OCI-LY3 (cell line): ENCODE data around the gene USP2.
A peak's percentile ranks its signal among the peaks of the same experiment; 100 is the strongest.
"Not testable (repeated sequence)": the region's sequence is repeated elsewhere in the genome, so short reads cannot be mapped to it uniquely, and the experiment has no call there.

Experiments
- H2AFZ ChIP-seq: fragments of 200-600, 300-600 bp; shearing (Covaris generic); 2 replicates; pipeline ENCODE4 v1.6.0; 2014; ENCODE audit warnings: antibody characterized with exemption, low read depth, low read length
- H3K27ac ChIP-seq: fragments of 200-600, 300-600 bp; sonication (generic); 2 replicates; pipeline ENCODE4 v1.5.1; 2014; ENCODE audit warnings: mild to moderate bottlenecking, low read length, moderate library complexity, mixed read lengths
- H3K27me3 ChIP-seq: fragments of 200-600, 300-600 bp; sonication (generic); 2 replicates; pipeline ENCODE4 v1.6.1; 2014; ENCODE audit warnings: low read depth, low read length, mixed read lengths
- H3K36me3 ChIP-seq: fragments of 200-600, 300-600 bp; sonication (generic); replicated peaks from 2 replicates; pipeline ENCODE3; 2014; ENCODE audit warnings: low read depth, low read length, mixed read lengths
- H3K4me1 ChIP-seq: fragments of 300-600, 200-600 bp; sonication (generic); 2 replicates; pipeline ENCODE4 v1.6.1; 2014; ENCODE audit warnings: low read length, mixed read lengths
- H3K4me2 ChIP-seq: fragments of 200-600, 300-600 bp; sonication (generic); 2 replicates; pipeline ENCODE4 v1.6.1; 2014; ENCODE audit warnings: low read length, mixed read lengths
- H3K4me3 ChIP-seq: fragments of 300-600, 200-600 bp; sonication (generic); 2 replicates; pipeline ENCODE4 v1.5.1; 2014; ENCODE audit warnings: antibody characterized with exemption, mild to moderate bottlenecking, low read length, moderate library complexity
- H3K79me2 ChIP-seq: fragments of 300-600, 200-600 bp; shearing (Covaris generic); 2 replicates; pipeline ENCODE4 v1.6.1; 2014; ENCODE audit warnings: mild to moderate bottlenecking, low read length, mixed read lengths
- H3K9ac ChIP-seq: fragments of 300-600, 200-600 bp; shearing (Covaris generic); 2 replicates; pipeline ENCODE4 v1.6.0; 2014; ENCODE audit warnings: mild to moderate bottlenecking, low read length, moderate library complexity
- H3K9me3 ChIP-seq: fragments of 200-600, 300-600 bp; shearing (Covaris generic); 2 replicates; pipeline ENCODE4 v1.6.1; 2014; ENCODE audit warnings: low read length, mixed read lengths; ENCODE audit not compliant: insufficient read depth
- H4K20me1 ChIP-seq: fragments of 200-600, 300-600 bp; sonication (generic); 2 replicates; pipeline ENCODE4 v1.6.1; 2016; ENCODE audit warnings: low read length, mixed read lengths; ENCODE audit not compliant: insufficient read depth
- CTCF ChIP-seq: fragments of 200-600, 300-600 bp; sonication (generic); IDR thresholded peaks from 2 replicates; pipeline ENCODE4 v1.5.1; 2014; ENCODE audit warnings: antibody characterized with exemption, low read length, low read depth
- EZH2phosphoT487 ChIP-seq: fragments of 200-600 bp; shearing (Covaris generic); IDR thresholded peaks from 2 replicates; pipeline ENCODE4 v1.6.1; 2018; ENCODE audit warnings: antibody characterized with exemption, mixed run types, low read depth

USP2 gene

GRCh38 chr11:119388103-119388502 lies 6.6 kb upstream of the USP2 start:
- Histone ChIP-seq H3K4me1 (no peaks in the 10 kb centered on the region), H3K36me3 (no peaks in the 10 kb centered on the region), H3K9ac (no peak overlapping the region), H3K27me3 (no peaks in the 10 kb centered on the region), H4K20me1 (no peaks in the 10 kb centered on the region), H3K27ac (no peak overlapping the region), H3K4me2 (no peak overlapping the region), H3K79me2 (no peaks in the 10 kb centered on the region), H2AFZ (no peak overlapping the region), H3K9me3 (no peaks in the 10 kb centered on the region), H3K4me3 (no peak overlapping the region)
- TF ChIP-seq EZH2phosphoT487 (no peak), CTCF (no peak)

GRCh38 chr11:119384332-119384731 lies 2.8 kb upstream of the USP2 start:
- Histone ChIP-seq H3K4me3 (no peak overlapping the region), H3K4me1 (peaks cover 10% of the 10 kb centered on the region; the same call in 1 of the 2 replicates), H3K9ac (no peak overlapping the region), H2AFZ (no peak overlapping the region), H3K9me3 (no peaks in the 10 kb centered on the region), H3K27me3 (0 out of 2 replicates have a peak, but pooled peaks cover 6% of the 10 kb centered on the region), H4K20me1 (no peaks in the 10 kb centered on the region), H3K36me3 (no peaks in the 10 kb centered on the region), H3K79me2 (no peaks in the 10 kb centered on the region), H3K27ac (no peak overlapping the region), H3K4me2 (no peak overlapping the region)
- no peak for TF ChIP-seq EZH2phosphoT487
- TF ChIP-seq CTCF = no peak

GRCh38 chr11:119382513-119382912 lies 1.0 kb upstream of the USP2 start:
- not testable (repeated sequence) for H2AFZ ChIP-seq, H3K27me3 ChIP-seq, H3K9ac ChIP-seq, H4K20me1 ChIP-seq, H3K27ac ChIP-seq, H3K4me1 ChIP-seq, H3K9me3 ChIP-seq, H3K36me3 ChIP-seq, H3K79me2 ChIP-seq
- Histone ChIP-seq H3K4me3 (peak overlapping the region; percentile 82), H3K4me2 (peak overlapping the region; percentile 88)

GRCh38 chr11:119382101-119382500 lies 611 bp upstream of the USP2 start:
- no peaks in the 10 kb centered on the region for H3K9me3 ChIP-seq
- H3K4me1 ChIP-seq = peaks cover 10% of the 10 kb centered on the region; the same call in 1 of the 2 replicates
- peak overlapping the region; percentile 33; the same call in 1 of the 2 replicates for H3K9ac ChIP-seq
- no peak for TF ChIP-seq EZH2phosphoT487
- TF ChIP-seq CTCF = no peak
- no peaks in the 10 kb centered on the region for H4K20me1 ChIP-seq
- 0 out of 2 replicates have a peak, but pooled peaks cover 6% of the 10 kb centered on the region for H3K27me3 ChIP-seq
- no peak overlapping the region for H3K27ac ChIP-seq
- peak overlapping the region; percentile 88 for H3K4me2 ChIP-seq
- H3K79me2 ChIP-seq = no peaks in the 10 kb centered on the region
- peak overlapping the region; percentile 60; the same call in 1 of the 2 replicates for H2AFZ ChIP-seq
- no peaks in the 10 kb centered on the region for H3K36me3 ChIP-seq
- peak overlapping the region; percentile 82 for H3K4me3 ChIP-seq
